Measurements from ENCODE around the gene WDR26.
"Not testable (repeated sequence)": the region's sequence is repeated elsewhere in the genome, so short reads cannot be mapped to it uniquely, and the experiment has no call there.

Gene WDR26

DNA sequence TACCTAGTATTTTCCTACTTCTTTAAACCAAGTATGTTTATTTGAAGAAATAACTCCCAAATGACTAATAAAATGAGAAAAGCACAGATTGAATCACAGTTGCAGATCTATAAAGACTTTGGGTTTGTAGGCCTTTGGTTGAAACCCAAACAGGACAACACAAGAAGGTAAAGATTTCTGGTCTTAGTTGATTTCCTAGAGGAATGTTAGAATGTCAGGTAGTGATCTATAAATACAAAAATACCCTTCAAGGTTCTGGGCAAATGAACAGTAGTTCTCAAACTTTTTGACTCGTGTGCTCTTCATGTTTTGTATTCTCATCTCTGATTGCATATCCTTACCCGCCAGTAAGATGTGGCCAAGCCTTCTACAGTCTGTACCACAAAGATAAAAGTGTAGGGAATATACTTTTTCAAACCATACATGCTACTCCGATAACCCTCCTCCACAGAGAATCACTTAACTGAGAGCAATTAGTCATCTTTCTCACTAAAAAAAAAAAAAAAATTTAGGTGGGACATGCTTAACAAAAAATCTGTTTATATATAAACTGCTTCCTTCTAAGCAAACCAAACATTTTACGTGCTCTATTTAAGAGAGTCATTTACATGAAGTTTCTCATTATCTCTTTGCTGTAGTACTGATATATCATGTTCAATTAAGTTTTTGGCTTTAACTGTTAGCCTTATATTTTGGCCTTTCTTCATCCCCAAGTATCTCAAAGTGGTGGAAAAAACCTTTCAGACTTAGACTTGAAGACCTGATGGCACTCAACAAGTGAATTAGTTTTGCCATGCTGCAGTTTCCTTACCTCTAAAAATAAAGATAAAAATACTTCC is 42.0 kb downstream of the WDR26 start:
- no peak for DNase-seq

DNA sequence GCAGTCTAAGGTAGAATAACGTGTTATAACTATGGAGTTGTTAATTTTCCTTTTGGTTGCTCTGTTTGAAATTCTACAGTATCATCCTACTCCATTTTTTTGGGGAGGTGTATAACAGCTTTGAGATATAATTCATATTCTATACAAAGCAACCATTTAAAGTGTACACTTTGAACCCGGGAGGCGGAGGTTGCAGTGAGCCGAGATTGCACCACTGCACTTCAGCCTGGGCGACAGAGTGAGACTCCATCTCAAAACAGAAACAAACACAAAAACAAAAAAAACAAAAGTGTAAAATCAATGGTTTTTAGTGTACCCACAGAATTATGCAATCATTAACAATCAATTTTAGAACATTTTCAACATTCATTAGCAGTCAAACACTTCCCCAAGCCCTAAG is 44.1 kb downstream of the WDR26 start:
- no peak for DNase-seq

DNA sequence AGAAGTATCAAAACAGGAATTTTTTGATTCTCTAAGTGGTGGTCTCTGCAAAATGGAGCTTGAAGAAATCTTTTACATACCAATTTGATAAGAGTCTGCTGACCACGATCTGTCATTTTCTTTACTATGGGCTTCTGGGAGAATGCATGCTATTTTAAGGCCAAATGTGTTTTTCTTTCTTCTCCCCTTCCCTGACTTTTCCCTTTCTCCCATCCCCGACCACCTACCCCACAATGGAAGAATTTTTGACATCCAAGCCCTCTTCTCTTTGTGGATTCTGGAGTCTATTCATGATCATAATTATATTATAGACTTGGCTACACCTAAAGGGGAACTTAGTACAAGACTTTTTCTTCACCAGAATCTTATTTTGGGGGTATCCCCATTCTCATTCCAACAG is 46.7 kb downstream of the WDR26 start:
- no peak for DNase-seq

DNA sequence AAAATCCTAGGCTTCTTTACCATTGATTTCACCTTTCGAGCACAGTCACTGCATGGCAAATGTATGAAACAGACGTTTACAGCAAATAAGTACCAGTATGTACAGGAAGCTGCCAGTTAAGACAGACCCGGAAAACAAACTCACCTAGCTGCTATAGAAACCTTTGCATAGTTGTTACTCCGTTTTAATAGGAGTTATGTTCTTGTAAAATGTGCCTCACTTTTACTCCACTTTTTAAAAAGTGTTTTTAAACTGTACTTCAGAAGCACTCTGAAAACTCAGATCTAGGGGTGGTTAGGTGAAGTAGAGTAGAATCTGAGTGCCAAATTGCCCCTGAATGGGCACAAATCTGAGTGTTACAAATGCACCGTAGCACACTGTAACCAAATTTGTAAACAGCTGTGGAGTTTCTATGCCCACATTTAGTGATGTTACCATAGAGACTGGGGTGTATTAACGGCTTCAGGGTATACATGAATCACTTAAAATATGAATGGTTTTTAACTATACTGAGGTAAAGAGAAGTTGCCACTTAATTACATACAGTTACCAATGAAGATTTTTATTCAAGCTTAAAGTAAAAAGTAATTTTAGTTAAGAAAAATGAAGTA is 47.2 kb downstream of the WDR26 start:
- DNase-seq: no peak

DNA sequence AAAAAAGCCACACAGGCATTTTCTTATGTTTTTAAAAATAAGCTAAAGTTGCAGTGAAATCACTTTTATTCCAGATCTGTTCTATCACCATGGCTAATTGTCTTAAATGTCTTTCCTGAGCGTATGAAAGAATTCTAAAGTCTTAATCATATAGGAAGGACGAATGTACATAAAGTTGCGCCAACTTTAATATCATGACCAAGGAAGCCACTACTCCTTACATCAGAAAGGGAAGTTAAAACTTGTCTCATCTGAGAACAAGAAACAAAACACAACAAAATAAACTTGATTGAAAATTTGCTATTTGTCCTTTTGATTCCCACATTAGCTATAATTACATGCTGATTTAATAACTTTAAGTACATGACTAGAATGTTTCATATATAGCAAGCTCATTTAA is 51.4 kb downstream of the WDR26 start:
- DNase-seq: no peak

DNA sequence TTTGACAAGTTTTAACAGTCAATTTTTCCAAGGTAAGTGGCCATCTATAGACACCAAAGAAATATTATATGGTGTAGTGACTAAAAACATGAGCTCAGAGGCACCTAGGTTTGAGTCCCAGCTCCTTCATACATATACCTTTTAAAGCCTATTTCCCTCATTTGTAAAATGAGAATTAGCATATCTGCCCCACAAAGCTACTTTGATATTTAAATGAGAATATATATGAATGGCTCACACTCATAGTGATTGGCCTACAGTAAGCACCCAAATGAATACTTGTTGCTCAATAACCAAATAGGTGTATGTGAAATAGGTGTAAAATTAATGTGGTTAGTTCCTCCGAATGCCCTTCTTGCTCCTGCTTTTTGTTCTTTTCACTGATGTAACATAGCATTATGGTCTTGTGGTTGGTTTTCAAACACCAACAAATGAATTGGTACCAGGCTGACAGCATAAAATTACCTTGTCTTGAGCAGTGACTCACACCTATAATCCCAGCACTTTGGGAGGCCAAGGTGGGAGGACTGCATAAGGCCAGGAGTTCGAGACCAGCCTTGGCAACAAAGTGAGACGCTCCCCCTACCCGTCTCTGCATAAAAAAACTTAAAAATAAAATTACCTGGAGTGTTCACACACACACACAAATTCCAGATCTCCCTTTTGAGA is 52.6 kb downstream of the WDR26 start:
- DNase-seq: no peak

DNA sequence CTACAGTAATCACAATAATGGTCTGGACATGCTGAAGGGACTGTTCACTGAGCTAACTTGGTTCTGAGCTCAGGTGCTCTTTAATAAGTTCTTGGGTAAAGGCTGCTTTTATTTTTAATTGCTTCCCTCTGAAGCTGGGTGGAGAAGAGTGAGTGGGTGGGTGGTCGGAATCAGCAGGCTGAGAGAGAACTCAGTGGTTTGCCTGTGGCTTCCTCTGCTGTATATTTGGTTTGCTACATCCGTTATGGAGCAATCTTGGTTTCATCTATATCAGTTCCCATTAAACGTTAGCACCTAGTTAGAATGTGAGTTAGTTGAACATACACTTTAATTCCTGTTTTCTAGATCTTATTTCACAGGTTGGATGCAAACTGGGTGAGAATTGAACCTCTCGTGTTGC is 54.6 kb downstream of the WDR26 start:
- DNase-seq: no peak

DNA sequence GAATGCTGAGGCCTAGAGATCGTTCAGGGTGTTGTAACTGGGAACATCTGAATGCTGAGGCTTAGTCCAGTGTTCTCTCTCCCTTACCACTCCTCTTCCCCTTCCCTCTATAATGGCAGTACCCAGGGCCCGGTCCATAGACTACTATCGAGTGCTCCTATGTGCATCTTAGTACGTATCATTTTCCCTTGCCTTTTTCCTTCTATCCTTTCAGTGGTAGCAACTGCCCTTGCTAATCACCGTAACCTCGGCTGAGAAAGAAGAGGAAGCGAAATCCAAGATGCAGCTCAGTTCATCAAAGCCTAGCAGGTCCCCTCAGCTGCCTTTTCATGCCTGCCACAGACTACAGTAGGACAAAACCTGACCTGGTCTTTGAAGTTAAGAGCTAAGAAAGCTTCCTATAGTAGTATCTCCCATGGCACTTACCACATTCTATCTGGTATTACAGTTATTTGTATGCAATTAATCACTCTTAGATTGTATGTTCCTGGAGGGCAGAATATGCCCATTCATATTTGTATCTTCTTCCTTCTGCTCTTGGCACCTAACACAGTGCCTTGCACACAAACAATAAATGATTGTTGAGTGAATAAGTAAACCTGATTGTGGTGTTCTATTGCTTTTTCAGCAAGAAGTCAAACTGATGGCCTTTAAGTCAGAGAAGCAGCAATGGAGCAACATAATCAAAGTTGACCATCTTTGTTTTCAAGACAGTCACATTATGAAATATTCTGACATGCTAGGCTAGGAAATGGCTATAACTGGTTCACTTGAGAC is 55.6 kb downstream of the WDR26 start:
- no peak for DNase-seq

DNA sequence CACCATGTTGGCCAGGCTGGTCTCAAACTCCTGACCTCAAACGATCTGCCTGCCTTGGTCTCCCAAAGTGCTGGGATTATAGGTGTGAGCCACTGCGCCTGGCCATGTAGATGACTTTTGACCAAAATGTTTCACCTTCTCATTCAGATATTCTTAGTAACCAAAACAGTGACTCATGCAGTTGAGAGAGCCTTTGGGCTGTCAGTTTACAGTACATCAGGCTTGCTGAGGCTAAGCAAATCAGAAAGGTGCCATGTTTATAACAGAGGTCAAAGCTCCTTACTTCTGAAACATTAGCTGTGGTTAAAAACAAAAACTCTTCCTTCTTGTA is 57.0 kb downstream of the WDR26 start:
- DNase-seq: no peak

DNA sequence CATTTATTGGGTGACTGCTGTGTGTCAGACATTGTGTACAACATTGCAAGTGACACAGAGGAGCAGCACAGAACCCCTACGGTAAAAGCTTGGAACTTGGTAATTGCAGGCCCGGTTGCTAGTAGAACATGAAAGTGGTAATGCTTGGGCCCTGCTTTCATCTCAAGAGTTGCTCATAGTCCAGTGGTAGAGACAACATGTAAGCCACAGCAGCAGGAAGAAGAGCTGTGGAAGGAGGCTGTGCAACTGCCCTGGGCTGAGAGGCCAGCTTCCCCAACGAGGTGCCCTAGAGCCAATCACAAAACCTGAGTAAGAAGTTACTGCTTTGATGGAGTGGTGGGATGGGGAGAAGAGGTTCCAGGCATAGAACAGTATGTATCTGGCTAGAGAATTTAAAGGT is 59.5 kb downstream of the WDR26 start:
- DNase-seq: no peak

DNA sequence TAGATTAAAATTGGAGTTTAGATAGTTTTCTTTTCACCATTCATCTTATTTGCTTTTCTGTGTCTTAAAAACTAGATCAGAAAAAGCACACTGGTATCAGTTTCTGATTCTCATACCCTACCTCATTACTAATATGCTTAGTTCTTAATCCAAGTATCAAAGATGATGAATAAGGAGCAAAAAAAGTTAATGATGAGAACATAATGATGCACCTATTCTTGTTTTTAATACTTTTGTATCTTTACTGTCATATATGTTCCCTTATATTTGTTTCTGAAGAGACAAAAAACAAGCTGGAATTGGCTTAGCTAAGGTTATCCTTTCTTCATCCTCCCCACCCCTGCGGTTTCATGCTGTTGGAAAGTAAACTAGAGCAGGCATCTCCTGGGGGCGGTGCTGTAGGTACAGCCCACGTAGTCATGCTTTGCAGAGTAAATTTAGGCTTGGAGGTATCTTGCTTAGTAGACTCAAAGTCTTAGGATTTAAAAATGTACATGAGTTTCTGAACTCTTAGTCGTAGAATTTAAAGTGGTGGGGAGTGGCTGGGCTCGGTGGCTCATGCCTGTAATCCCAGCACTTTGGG is 61.5 kb downstream of the WDR26 start:
- DNase-seq: no peak

DNA sequence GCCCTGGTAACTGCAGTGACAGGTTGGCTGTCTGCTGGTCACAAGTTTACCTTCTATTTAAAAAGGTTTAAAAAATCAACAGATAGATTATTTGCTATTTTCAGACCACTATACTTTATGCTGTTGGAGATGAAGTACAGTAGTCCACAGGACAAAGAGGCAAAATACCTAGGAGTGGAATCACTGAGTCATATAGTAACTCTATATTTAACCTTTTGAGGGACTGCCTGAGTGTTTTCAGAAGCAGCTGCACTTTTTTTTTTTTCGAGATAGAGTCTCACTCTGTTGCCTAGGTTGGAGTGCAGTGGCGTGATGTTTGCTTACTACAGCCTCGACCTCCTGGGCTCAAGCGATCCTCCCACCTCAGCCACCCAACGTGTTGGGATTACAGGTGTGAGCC is 66.2 kb downstream of the WDR26 start:
- no peak for DNase-seq

DNA sequence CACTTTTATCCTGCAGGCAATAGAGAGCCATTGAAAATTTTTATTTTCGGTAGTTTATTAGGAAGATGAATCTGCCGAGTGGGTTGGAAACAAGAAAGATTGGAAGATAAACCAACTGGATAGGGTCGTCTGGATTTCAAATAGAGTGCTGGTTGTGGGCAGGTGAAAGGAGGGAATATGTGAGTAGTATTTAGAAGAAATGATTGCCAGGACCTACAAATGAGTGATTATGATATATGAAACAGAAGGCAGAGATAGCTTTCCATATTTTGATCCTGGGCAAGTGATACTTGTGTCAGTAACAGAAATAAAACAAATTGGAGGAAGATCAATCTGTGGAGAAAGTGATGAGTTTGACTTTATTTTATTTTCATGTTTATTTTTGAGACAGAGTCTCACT is 75.4 kb downstream of the WDR26 start:
- no peak for DNase-seq

DNA sequence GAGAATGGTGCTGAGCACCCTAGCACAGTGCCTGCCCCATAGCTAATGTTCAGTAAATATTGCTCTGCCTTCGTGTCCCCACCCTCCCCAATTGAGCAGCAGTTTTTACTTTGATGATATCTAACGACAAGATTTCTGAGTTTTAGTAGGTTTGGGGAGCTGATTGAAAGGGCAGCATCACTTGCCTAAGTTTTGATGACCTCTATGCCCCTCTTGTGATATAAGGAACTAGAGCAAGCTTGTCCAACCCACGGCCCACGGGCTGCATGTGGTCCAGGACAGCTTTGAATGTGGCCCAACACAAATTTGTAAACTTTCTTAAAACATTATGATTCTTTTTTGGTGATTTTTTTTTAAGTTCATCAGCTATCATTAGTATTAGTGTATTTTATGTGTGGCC is 76.4 kb downstream of the WDR26 start:
- no peak for DNase-seq

DNA sequence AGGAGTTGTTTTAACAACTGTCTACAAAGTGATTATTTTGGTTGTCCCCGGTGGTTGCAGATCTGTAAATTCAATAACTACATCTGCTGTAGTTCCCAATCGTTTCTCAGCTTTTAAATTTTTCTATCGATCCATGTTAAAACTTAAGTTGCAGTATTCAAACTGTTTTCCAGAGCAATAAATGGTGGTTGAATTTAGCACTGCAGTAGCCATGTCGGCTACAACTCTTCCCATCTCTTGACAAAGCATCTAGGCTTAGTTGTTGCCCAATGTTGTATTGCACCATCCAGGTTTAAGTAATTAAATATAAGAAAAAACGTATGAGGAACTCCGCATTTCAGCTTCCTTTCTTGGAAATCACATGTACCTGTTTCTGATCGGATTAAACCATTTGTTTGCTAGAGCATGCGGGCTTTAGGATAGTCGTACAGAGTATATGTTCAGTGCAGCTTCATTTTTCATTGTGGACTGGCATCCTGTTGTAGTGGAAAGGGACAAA is 76.9 kb downstream of the WDR26 start:
- DNase-seq: no peak

DNA sequence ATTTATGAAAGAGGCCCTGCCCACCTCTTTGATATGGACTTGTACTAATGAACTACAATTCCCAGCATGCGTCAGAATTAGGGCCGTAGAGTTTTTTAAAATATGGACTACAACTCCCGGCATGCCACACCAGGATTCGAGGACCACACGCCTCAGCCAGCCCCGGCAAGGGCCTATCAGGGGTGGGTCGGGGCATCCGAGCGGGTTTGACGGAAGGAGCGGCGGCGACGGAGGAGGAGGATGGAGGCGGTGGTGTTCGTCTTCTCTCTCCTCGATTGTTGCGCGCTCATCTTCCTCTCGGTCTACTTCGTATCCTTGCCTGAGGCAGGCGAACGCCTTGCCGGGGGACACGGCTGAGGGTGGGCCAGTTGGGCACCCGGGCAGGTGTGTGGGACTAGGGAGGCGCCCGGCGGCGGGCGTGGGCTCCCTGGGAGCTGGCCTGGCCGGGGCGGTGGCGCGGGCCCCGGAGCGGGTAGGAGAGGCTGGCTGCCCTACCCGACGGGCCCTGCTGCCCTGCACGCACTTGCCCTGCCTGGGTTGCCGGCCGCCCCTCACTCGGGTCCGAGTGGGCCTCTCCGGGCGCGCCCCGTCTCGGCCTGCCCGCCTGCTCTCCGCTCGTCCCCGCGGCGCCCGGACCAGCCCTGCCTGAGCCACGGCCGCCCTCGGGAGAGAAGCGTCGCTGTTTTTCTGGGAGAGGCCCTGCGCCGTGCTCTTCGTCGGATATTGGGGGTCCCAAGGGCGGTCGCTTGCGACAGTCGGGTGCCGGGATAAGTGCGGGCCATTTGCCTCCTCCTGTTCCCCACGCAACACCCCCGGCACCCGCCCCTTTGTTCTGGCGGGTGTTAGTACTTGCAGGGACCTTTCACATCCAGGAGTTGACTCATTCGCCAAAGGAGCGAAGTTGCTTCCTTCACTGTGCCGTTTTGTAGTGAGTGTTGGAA is 77.6 kb downstream of the WDR26 start, which contains the start of gene CNIH4:
TSS of gene CNIH4 (plus strand) at position 195 of the 941 bp plus-strand sequence. CDS start at position 241, 46 bp downstream.
- DNase-seq: peak; percentile 92

DNA sequence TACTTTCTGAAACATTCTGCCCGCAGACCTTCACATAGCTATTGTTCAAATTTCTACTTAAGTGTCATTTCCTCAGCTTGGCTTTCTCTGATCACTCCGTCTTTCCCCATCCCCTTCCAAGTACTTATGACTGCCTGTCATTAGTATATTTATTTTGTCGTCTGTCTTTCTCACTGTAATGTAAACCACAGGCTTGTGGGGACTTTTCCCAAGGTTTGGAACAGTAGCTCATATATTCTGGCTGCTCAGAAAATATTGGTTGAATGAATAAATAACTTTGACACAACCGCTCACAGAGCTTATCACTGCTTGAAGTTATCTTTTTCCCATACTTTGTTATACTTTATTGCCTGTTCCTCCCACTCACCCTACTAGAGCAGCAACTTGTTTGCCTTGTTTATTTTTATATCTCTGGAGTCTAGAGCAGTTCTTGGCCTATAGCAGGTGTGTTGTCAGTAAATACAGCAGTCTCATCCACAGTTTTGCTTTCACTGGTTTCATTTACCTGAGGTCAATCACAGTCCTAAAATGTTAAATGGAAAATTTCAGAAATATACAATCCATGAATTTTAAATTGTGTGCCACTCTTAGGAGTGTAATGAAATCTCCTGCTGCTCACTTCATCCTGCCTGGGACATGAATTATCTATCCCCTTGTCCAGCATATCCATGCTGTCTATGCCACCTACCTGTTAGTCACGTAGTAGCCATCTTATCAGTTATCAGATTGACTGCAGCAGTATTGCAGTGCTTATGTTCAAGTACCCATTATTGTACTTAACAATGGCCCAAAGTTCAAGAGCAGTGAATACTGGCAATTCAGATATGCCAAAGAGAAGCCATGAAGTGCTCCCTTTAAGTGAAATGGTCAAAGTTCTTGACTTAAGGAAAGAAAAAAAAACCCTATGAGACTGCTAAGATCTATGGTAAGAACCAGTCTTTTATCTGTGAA is 80.3 kb downstream of the WDR26 start:
- DNase-seq: no peak

DNA sequence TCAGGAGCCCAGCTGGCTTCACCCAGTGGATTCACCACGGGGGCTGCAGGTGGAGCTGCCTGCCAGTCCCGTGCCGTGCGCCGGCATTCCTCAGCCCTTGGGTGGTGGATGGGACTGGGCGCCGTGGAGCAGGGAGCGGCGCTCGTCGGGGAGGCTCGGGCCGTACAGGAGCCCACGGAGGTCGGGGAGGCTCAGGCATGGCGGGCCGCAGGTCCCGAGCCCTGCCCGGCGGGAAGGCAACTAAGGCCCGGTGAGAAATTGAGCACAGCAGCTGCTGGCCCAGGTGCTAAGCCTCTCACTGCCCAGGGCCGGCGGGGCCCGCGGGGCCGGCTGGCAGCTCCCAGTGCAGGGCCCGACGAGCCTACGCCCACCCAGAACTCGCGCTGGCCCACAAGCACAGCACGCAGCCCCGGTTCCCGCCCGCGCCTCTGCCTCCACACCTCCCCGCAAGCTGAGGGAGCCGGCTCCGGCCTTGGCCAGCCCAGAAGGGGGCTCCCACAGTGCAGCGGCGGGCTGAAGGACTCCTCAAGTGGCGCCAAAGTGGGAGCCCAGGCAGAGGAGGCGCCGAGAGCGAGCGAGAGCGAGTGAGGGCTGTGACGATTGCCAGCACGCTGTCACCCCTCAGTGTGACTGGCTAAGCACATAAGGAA is 82.0 kb downstream of the WDR26 start:
- not testable (repeated sequence) for DNase-seq

DNA sequence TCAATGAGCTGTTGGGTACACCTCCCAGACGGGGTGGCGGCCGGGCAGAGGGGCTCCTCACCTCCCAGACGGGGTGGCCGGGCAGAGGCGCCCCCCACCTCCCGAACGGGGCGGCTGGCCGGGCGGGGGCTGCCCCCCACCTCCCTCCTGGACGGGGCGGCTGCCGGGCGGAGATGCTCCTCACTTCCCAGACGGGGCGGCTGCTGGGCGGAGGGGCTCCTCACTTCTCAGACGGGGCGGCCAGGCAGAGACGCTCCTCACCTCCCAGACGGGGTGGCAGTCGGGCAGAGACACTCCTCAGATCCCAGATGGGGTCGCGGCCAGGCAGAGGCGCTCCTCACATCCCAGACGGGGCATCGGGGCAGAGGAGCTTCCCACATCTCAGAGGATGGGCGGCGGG is 84.9 kb downstream of the WDR26 start:
- not testable (repeated sequence) for DNase-seq

DNA sequence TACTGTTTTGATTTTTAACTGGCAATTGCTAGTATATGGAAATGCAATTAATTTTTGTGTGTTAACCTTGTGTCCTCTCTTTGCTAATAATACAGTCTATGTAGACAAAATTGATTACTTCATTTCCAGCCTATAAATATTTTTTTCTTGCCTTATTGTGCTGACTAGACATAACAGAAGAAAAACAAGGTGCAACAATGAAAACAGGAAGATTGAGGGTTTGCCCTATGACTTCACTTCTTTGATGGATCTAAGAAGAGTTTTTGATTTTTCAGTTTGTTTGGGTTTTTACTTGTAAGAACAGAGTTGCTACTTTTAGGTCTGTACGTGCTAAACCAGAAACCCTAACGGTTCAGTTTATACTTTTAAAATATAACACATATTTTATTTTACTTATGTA is 86.5 kb downstream of the WDR26 start:
- DNase-seq: no peak

Measured in CD4-positive, alpha-beta T cell treated with Interferon gamma for 1 hour (primary cell).